Measurements from ENCODE around the gene PARD3. TPM values are rescaled to one million over a fixed set of nuclear protein-coding genes. Genes with fewer than 3 reads are reported as not detected.

PARD3 gene
- total and polyA plus RNA-seq, 10 of the 15 experiments (the other 5 are each of a cell fraction or from before 2014, with no cell fraction given), result 2.6 to 43.1 (median 13.9) TPM

DNA sequence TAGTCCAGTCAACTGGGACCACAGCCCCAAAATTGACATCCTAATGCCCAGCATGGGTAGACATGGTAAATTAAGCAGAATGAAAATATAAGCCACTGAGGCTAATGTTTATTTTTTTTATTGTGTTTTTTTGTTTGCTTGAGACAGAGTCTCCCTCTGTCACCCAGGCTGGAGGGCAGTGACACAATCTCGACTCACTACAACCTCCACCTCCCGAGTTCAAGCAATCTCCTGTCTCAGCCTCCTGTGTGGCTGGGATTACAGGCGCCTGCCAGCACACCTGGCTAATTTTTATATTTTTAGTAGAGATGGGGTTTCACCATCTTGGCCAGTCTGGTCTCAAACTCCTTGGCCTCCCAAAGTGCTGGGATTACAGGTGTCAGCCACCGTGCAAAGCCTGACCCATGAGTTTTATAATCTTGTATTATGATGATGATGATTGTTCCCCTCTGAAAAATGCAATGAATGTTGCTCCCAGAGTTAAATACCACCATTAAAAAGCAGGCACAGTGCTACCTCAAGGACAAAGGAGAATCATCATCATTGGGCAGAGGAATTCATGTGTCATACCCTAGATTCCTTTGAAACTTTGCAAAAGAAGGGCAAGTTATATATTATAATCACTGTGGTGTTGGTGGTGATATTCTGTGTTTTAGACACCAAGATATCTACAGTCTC, 228.0 kb downstream of the PARD3 start:
- in situ Hi-C loops (cut with MboI), result no loop called here
- no peak for ATAC-seq
- no peaks in the 10 kb centered on the region for H3K79me2 ChIP-seq (ENCODE audit: control insufficient read depth, insufficient read depth, low read length)
- no peak overlapping the region for H3K9ac ChIP-seq (ENCODE audit: control insufficient read depth, insufficient read depth, low read length)
- intact Hi-C loops (cut with micrococcal nuclease; ENCODE audit: unreplicated experiment), result no loop called here
- H3K4me3 ChIP-seq, result no peak overlapping the region
- ChIA-PET RAD21 (ENCODE audit: unreplicated experiment) (interaction anchor here (0.9 kb wide), 1 partner anchor 49 kb away, joined by 3 read pairs; no protein-coding TSS in a partner anchor), SMC1A (ENCODE audit: uncharacterized antibody, unreplicated experiment) (interaction anchor here (0.6 kb wide), 1 partner anchor 21 kb away, joined by 3 read pairs; no protein-coding TSS in a partner anchor), POLR2A (interaction anchor here (0.6 to 1.0 kb wide), 2 partner anchors 20 to 373 kb away, joined by 3 to 5 read pairs; no protein-coding TSS in a partner anchor), CTCF (no interaction called here)
- DNase-seq (ENCODE audit: low read depth, low spot score), result no peak
- WGBS (ENCODE audit: insufficient coverage, insufficient replicate concordance, low lambda C conversion rate, missing lambda C conversion rate), result 51% methylated on average over 4 of the region's 4 CpGs
- TF ChIP-seq LARP7 (IDR thresholded peaks at IDR 0.05) (no peak), SRF (IDR thresholded peaks at IDR 0.05; ENCODE audit: low read depth in 2 of 2, low read length in 2 of 2) (no peak), POU2F2 (IDR thresholded peaks at IDR 0.05; ENCODE audit: borderline replicate concordance, low read depth, low read length) (no peak), EZH2 (IDR thresholded peaks at IDR 0.05; ENCODE audit: borderline replicate concordance, control insufficient read depth, low read depth, low read length) (no peak), HDAC2 (IDR thresholded peaks at IDR 0.05) (no peak), SP1 (IDR thresholded peaks at IDR 0.05; ENCODE audit: low read depth, low read length) (no peak), GABPA (IDR thresholded peaks at IDR 0.05; ENCODE audit: low read depth) (no peak), POLR2AphosphoS2 (IDR thresholded peaks at IDR 0.05; ENCODE audit: low read depth, low read length) (no peak)
- TF ChIP-seq, protein P1, sequence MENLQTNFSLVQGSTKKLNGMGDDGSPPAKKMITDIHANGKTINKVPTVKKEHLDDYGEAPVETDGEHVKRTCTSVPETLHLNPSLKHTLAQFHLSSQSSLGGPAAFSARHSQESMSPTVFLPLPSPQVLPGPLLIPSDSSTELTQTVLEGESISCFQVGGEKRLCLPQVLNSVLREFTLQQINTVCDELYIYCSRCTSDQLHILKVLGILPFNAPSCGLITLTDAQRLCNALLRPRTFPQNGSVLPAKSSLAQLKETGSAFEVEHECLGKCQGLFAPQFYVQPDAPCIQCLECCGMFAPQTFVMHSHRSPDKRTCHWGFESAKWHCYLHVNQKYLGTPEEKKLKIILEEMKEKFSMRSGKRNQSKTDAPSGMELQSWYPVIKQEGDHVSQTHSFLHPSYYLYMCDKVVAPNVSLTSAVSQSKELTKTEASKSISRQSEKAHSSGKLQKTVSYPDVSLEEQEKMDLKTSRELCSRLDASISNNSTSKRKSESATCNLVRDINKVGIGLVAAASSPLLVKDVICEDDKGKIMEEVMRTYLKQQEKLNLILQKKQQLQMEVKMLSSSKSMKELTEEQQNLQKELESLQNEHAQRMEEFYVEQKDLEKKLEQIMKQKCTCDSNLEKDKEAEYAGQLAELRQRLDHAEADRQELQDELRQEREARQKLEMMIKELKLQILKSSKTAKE (IDR thresholded peaks at IDR 0.05; ENCODE audit: low read depth, poor library complexity, severe bottlenecking), result no peak
- TF ChIP-seq, protein P2, sequence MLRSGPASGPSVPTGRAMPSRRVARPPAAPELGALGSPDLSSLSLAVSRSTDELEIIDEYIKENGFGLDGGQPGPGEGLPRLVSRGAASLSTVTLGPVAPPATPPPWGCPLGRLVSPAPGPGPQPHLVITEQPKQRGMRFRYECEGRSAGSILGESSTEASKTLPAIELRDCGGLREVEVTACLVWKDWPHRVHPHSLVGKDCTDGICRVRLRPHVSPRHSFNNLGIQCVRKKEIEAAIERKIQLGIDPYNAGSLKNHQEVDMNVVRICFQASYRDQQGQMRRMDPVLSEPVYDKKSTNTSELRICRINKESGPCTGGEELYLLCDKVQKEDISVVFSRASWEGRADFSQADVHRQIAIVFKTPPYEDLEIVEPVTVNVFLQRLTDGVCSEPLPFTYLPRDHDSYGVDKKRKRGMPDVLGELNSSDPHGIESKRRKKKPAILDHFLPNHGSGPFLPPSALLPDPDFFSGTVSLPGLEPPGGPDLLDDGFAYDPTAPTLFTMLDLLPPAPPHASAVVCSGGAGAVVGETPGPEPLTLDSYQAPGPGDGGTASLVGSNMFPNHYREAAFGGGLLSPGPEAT (IDR thresholded peaks at IDR 0.05; ENCODE audit: low read depth), result no peak
- TF ChIP-seq, protein P3, sequence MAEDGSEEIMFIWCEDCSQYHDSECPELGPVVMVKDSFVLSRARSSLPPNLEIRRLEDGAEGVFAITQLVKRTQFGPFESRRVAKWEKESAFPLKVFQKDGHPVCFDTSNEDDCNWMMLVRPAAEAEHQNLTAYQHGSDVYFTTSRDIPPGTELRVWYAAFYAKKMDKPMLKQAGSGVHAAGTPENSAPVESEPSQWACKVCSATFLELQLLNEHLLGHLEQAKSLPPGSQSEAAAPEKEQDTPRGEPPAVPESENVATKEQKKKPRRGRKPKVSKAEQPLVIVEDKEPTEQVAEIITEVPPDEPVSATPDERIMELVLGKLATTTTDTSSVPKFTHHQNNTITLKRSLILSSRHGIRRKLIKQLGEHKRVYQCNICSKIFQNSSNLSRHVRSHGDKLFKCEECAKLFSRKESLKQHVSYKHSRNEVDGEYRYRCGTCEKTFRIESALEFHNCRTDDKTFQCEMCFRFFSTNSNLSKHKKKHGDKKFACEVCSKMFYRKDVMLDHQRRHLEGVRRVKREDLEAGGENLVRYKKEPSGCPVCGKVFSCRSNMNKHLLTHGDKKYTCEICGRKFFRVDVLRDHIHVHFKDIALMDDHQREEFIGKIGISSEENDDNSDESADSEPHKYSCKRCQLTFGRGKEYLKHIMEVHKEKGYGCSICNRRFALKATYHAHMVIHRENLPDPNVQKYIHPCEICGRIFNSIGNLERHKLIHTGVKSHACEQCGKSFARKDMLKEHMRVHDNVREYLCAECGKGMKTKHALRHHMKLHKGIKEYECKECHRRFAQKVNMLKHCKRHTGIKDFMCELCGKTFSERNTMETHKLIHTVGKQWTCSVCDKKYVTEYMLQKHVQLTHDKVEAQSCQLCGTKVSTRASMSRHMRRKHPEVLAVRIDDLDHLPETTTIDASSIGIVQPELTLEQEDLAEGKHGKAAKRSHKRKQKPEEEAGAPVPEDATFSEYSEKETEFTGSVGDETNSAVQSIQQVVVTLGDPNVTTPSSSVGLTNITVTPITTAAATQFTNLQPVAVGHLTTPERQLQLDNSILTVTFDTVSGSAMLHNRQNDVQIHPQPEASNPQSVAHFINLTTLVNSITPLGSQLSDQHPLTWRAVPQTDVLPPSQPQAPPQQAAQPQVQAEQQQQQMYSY (CRISPR knock-in tag; IDR thresholded peaks at IDR 0.05), result no peak
- TF ChIP-seq, protein P4, sequence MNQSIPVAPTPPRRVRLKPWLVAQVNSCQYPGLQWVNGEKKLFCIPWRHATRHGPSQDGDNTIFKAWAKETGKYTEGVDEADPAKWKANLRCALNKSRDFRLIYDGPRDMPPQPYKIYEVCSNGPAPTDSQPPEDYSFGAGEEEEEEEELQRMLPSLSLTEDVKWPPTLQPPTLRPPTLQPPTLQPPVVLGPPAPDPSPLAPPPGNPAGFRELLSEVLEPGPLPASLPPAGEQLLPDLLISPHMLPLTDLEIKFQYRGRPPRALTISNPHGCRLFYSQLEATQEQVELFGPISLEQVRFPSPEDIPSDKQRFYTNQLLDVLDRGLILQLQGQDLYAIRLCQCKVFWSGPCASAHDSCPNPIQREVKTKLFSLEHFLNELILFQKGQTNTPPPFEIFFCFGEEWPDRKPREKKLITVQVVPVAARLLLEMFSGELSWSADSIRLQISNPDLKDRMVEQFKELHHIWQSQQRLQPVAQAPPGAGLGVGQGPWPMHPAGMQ (IDR thresholded peaks at IDR 0.05; ENCODE audit: borderline replicate concordance), result no peak
- no peak overlapping the region for H3K4me2 ChIP-seq (ENCODE audit: control insufficient read depth, insufficient read depth)
- BruUV-seq (replicated peaks), result no TSS peak
- no peaks in the 10 kb centered on the region for H3K27me3 ChIP-seq (replicated peaks in 1 of 2; ENCODE audit: control insufficient read depth in 2 of 2, insufficient read depth in 2 of 2, low read length in 1 of 2)
- H3K9me3 ChIP-seq (replicated peaks; ENCODE audit: control insufficient read depth, insufficient read depth, low read length), result no peaks in the 10 kb centered on the region
- FAIRE-seq, result no peak
- no peak overlapping the region for H2AFZ ChIP-seq (ENCODE audit: control insufficient read depth, low read depth, low read length)
- H3K27ac ChIP-seq (ENCODE audit: control insufficient read depth, insufficient read depth), result no peak overlapping the region
- H4K20me1 ChIP-seq (ENCODE audit: control insufficient read depth, insufficient read depth), result no peaks in the 10 kb centered on the region
- H3K36me3 ChIP-seq (ENCODE audit: control insufficient read depth in 2 of 2, insufficient read depth in 2 of 2, low read length in 1 of 2), result no peaks in the 10 kb centered on the region
- no peaks in the 10 kb centered on the region for H3K4me1 ChIP-seq (ENCODE audit: control insufficient read depth, insufficient read depth, low read length)

Data from GM12878 (cell line).